ENCODE results near the gene LHX5.
A peak's percentile ranks its signal among the peaks of the same experiment; 100 is the strongest.

The LHX5 gene

DNA sequence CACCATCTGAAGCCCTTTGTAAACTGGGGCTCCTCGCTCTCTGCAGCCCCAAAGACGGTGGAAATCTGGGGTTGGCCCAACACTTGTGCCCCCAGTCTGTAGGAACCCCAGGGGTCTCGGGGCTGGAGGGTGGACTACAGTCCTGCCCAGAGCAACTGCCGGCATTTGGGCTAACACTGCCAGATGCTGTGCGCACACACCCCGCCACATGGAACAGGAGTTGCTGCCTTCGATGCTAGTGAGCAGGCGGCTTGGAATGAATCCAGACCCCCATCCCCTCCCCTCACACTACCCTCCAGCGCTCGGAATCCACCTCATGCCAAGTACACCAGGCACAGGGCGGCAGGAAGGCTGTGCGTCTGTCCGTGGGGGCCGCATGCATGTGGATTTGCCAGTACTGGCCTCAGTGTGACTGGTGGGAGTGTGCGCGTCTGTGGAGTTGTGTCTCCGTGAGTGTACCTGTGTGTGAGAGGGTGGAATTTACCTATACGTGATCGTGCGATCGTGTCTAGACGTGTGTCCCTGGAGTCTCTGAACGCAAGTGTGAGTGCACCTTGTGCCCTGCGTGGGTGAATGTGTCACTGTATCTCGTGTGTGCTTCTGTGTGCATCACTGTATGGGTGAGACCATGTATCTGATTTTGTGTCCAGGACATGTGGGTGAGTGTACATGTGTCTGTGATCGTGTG is 5.1 kb downstream of the LHX5 start:
- H3K4me3 ChIP-seq: peak overlapping the region in 2 of 7 experiments; percentile 11 to 31
- no peak overlapping the region for H3K27ac ChIP-seq

DNA sequence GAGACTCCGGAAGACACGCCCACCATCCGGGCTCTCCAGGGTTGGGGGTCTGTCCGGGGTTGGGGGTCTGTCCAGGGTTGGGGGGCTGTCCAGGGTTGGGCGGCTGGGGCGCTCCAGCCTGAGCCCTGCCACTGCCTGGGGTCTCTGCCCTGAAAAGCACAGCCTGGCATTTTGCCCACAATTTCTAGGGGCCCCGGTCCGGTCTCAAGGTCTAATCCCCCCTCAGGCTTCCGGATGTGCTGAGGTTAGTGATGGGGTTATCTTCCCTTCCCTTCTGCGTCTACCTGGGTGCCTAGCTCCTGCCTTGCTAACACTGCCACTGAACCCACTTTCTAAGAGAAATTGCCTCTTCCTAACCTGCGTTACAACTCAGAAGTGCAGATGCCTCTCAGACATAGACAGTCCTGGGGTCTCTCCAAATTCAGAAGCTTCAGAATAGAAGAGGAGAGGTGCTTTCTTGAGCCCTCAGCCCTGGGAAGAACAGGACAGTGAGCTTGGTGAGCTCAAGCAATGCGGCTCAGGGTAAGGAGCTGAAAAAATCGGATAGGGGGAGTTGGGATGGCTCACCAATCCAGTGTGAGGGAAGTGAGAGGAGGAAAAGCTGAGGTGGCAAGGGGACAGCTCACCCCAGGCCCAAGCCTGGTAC is 5.7 kb downstream of the LHX5 start:
- H3K27ac ChIP-seq: no peak overlapping the region
- no peak overlapping the region for H3K4me3 ChIP-seq

DNA sequence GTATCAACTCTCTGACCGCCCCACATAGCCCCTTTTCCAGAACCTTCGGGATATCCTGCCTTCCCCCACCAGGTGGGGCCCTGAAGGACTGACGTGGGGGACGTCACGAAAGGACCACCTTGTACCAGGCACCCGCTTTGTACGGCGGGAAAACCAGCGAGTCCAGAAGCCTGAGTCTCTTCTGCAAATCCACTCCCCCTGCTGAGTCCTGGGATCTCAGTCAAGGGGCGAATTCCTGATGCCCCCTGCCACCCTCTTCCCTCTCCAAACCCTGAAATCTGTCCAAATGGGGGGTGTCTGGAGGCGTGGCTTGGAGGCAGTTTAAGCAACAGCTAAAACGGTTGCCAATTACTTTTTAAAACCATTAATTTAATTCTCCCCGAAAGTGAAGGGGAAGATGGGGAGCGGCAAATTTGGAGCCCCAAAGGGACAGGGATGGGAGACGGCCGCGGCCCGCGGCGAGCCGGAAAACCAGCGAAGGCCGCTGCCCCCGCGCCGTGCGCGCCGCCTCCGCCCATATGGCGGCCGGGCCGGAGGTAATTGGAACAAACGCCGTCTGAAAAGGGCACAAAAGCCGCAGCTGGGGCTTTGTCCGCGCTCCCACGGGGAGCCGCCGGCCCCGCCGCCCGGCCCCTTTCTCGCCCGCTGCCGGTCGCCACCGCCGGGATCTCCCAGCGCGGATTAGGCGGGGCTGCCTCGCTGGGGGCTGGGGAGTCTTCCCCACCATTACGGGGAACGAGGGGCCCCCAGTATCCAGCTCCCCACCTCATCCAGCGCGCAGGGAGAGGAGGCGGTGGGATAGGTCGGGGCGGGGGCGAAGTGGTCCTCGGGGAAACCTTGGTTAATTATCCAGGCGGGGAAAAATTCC is 6.6 kb downstream of the LHX5 start:
- no peak overlapping the region for H3K4me3 ChIP-seq
- H3K27ac ChIP-seq: no peak overlapping the region

DNA sequence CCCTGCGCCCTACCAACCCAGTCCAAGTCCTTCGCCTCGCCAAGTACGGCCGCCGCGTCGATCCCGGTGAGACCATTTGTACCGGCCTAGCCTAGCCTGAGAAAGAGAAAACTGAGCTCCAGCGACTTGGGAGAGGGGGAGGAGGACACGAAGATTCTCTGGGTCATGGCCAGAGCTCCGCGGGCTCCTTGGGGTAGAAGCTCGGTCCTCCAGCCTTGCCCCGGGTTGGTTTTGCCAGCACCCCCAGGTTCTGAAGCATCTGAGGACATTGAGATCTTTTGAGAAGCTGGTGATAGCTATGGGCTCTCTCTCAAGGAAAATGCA is 7.3 kb downstream of the LHX5 start:
- no peak overlapping the region for H3K4me3 ChIP-seq
- no peak overlapping the region for H3K27ac ChIP-seq

- Histone ChIP-seq H3K4me3 (no peak overlapping the region), H3K27ac (no peak overlapping the region)
Measured at GRCh38 chr12:113463746-113464451, 7.8 kb downstream of the LHX5 start.

DNA sequence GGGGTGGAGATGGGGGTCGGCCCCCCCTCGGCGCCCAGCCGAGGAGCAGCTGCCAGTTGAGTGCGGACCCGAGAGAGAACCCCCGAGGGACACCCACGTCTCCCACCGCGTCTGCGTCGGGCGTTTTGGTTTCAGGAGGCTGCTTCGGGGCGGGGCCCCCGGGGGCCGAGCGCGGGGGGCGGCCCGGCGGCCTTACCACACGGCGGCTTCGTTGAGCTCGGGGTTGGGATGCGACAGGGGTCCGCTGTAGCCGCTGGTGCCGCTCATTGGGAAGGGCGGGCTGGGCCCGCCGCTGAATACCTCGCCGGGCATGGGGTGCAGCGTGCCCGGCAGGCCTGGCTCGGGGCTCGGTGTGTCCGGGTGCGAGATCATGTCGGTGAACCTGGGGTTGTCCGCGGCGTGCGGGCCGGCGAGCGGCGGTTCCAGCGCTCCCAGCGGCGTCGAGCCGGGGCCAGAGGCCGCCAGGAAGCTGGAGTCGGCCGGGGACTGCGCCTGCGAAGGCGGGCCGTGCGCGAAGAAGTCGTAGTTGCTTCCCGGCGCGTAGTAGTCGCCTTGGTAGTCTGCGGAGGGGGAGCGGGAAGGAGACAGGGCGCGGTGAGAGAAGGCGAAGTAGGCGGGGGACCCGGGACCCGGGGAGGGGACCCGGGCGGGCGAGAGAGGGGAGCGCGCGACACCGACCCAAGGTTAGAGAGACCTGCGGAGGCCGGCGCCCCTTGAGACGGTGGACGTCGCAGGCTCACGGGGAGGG is 8.5 kb downstream of the LHX5 start:
- Histone ChIP-seq H3K4me3 (peak overlapping the region in 5 of 7 experiments; percentile 0 to 8 (median 3)), H3K27ac (no peak overlapping the region)

DNA sequence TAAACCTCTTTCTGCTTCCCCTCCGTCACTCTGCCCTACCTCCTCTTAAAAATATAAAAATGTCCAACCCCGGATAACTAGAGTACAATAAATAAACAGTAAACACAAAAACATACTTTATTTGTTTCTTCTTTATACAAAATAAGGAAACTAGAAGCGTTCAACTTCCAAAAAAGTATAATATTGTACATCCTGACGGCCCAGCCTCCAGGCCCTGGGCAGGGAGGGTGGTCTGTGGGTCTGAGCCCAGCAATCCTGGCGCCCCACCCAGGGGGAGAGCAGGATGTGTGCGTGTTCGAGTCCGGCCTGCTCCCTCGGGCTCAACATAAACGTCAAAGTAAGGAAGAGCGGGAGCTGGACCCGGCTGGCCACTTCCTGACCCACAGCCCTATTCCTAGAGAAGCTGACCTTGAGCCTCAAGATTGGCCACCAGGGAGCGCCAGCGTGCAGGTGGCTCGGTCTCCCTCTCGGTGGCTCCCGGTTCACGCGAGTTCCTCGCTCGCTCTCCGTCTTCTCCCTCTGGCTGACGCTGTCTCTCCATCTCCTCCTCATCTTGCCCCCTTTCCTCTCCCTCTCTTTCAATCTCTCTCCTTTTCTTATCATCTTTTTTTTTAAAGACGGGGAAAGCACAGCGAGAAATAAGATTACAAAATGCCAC is 9.4 kb downstream of the LHX5 start:
- Histone ChIP-seq H3K4me3 (peak overlapping the region in 1 of 7 experiments; percentile 7), H3K27ac (no peak overlapping the region)

DNA sequence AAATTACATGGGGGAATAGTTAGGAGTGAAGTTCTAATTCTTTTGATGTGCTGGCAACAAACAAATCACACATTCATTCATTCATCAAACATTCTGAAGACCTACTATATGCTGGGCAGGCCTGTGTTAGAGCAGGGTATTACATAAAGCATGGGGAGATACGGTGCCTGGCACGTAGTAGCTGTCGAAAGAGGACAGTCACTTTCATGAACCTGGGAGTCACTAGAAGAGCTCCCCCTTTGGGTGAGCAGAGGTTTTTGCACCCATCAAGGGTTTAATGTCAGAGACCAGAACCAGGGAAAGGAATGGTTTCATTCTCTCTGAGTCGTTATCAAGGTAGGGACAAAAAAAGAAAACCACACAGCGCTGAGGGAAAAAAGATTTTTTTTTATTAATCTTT is 10.0 kb downstream of the LHX5 start:
- no peak overlapping the region for H3K4me3 ChIP-seq
- no peak overlapping the region for H3K27ac ChIP-seq

DNA sequence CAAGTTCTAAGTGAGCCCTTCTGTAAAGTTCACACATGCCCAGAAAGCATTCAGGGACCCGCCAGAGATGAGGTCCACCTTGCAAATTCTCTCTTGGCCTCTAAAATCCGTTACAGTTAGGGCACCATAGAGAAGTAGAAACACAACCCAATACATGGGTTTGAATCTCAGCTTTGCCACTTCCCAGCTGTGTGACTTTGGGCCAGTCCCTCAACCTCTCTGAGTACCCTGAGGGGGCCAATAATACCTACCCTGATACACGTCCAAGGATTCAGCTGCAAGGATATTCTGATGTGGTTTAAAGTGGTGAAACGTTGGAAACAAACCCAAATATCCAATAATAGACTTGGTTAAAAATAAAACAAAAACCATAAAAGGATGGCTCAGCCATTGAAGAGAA is 11.7 kb downstream of the LHX5 start:
- Histone ChIP-seq H3K27ac (no peak overlapping the region), H3K4me3 (no peak overlapping the region)

DNA sequence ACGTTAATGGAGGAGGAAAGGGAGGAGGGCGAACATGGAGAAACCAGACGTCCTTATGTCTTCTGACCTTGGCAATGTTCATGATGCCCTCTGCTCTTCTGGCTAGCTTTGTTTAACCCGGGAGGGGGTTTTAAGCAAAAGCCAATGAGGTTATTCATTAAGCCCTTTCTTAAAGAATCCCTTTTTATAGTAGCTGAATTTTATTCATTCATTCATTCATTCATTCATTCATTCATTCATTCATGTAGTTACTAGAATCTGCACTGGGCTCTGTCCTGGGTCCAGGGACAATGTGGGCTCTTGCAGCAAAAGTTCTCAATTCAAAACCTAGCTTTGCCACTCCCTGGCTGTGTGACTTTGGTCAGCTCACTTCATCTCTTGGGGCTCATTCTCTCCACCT is 14.0 kb downstream of the LHX5 start:
- no peak overlapping the region for H3K4me3 ChIP-seq
- no peak overlapping the region for H3K27ac ChIP-seq

GRCh38 chr12:113457185-113457584 is 14.5 kb downstream of the LHX5 start:
- Histone ChIP-seq H3K4me3 (no peak overlapping the region), H3K27ac (no peak overlapping the region)

DNA sequence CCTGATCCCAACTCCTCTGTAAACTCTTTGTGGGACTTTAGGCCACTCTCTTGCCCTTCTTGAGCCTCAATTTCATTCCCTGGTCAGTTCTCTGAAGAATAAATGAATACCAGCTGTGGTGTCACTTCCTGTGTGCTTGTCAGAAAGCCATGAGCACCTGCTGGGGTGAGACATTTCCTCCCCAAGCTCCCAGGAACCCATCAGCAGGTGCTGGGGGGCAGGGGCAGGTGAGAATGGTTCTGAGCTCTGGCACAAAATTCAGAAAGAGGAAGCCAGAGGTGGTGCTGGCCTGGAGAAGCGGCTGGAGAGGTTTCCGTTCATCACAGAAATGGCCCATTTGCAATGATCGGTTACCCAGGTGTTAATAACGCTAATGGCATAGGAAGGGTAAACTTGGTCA is 14.9 kb downstream of the LHX5 start:
- H3K27ac ChIP-seq: no peak overlapping the region
- H3K4me3 ChIP-seq: no peak overlapping the region

DNA sequence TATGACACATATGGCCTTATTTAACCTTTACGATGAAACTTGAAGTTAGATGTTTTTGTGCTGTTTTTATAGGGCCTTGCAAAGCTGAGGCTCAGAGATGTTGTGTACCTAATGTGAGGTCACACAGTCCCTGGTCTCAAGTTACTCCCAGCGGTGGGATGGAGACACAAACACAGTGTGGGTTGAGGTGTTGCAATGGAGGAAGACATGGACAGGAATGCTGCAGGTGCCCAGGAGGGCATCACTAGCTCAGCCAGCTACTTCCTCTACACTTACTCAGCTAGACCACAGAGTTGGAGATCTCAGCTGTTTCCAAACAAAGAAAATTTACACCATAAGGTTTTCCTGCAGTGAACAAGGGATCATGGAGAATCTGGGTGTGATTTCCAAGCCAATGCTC is 15.5 kb downstream of the LHX5 start:
- H3K27ac ChIP-seq: no peak overlapping the region
- H3K4me3 ChIP-seq: no peak overlapping the region

- Histone ChIP-seq H3K4me3 (no peak overlapping the region), H3K27ac (no peak overlapping the region)
Measured at GRCh38 chr12:113453330-113453729, 18.3 kb downstream of the LHX5 start.

DNA sequence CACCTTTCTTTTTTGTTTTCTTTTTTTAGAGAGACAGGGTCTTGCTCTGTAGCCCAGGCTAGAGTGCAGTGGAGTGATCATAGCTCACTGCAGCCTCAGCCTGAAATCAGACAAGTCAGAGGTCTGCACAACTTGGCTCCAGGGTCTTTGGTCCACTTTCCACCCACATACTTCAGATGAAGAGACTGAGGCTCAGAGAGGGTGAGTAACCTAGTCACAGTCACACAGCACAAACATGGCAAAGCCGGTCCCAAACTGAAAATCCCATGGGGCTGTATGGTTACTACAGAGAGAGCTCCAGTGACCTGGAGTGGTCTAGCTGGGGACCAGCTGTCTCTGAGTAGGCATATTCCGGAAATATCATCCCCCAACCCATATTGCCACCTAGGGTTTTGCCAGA is 19.2 kb downstream of the LHX5 start:
- H3K27ac ChIP-seq: no peak overlapping the region

DNA sequence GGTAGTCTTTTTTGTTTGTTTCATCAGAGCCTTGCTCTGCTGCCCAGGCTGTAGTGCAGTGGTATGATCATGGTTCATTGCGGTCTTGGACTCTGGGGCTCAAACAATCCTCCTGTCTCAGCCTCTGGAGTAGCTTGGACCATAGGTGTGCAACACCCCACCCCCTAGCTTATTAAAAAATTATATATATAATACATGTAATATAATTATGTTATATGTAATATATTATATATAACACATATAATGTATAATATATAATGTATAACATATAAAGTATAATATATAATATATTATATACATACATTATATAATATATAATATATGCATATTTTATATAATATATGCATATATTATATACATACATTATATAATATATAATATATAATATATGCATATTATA is 21.8 kb downstream of the LHX5 start:
- Histone ChIP-seq H3K4me3 (no peak overlapping the region), H3K27ac (no peak overlapping the region)

More for the DNA sequence above, 19.2 kb downstream of the LHX5 start:
- no peak overlapping the region for H3K4me3 ChIP-seq

- Histone ChIP-seq H3K4me3 (no peak overlapping the region), H3K27ac (no peak overlapping the region)
Measured at GRCh38 chr12:113449299-113449698, 22.4 kb downstream of the LHX5 start.

DNA sequence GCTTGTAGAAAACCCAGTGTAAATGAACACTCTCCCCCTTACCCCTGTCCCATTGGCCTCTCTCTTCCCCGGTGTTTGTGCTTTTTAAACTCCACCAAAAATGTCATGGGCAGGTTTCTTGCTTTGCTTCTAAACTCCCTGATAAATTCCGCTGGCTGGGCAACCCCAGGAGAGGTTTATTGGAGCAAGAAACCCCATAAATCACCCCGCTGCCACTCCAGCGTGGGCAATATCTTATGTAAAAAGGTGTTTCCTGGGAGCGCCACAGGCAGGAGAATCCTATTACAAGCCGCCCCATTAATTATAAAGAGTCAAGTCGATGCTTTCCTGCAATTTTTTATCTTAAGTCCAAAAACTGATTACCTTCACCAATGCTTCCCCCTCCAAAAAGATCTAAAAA is 22.8 kb downstream of the LHX5 start:
- H3K4me3 ChIP-seq: no peak overlapping the region
- no peak overlapping the region for H3K27ac ChIP-seq

DNA sequence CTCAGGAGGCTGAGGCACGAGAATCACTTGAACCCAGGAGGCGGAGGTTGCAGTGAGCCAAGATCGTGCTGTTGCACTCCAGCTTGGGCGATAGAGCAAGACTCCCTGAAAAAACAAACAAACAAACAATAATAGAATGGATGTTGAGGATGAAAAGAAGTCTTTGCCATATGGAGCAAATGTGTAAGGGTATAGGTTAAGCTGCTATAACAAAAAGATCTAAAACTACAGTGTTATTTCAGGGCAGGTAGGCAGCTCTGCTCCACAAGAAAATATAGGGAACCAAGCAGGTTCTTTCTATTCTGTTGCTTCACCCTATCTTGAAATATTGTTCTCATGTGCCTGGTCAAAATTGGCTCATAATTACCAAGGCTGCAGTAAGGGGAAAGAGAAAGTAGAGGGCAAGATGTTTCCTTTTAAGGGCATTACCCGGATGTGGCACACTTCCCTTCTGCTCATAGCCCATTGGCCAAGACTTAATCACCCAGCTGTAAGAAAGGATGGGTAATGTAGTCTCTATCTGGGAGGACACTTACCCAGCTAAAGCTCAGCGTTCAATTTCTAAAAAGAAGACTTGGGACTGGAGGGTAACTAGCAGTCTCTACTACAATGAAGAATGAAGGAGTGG is 26.0 kb downstream of the LHX5 start:
- Histone ChIP-seq H3K27ac (no peak overlapping the region), H3K4me3 (no peak overlapping the region)
